ENCODE results near the gene PAX7.

The PAX7 gene

DNA sequence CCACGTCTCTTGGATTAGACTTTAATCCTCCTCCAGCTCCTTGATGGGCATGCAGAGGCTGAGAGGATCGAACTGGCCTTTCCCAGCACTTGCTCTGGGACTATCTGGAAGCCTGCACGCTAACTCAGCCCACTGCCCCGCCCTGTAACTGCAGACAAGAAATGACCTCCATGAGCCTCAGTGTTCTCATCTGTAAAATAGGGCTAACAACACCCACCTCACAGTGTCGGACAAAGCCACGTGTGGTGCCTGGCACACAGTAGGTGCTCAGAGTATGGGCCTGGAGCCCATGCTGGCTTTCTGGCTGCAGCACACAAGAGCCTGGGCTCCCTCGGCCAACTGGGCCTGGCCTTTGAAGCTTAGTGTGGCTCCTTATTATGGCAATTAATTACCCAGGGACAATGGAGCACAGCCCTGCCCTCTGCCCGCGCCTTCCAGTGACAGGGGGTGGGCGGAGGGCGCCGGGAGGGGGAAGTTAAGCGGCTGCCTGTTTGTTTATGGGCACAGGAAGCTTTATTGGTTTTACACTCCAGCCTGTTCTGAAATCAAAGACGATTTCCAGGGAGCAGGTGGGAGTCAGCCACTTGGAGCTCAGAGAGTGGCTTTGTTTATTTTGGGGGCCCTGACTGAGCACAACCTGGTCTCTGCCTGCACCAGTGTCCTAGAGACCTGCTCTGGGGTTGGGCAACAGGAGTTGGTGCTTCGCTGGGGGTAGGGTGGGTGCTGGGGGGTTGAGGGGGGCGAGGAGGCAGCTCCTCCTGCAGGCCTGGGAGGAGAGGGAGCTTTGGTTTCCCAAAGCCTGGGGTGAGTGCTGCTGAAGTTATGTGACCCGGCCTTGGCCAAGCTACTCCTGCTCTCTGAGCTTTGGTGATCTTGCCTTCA is 31.0 kb downstream of the PAX7 start:
- Histone ChIP-seq H4K20me1 (ENCODE audit: low read depth, low read length) (no peaks in the 10 kb centered on the region), H3K79me2 (ENCODE audit: insufficient read depth, low read length) (no peaks in the 10 kb centered on the region), H3K9ac (ENCODE audit: low read length) (no peak overlapping the region), H3K36me3 (ENCODE audit: low read length) (no peaks in the 10 kb centered on the region), H3K4me2 (ENCODE audit: low read depth, low read length, poor library complexity, severe bottlenecking) (no peak overlapping the region), H3K27me3 (ENCODE audit: low read length) (no peaks in the 10 kb centered on the region), H2AFZ (ENCODE audit: low read depth, low read length, severe bottlenecking) (no peak overlapping the region), H3F3A (ENCODE audit: insufficient read depth) (no peaks in the 10 kb centered on the region), H3K27ac (ENCODE audit: low read depth, low read length) (no peak overlapping the region), H3K9me3 (ENCODE audit: insufficient read depth, low read length) (no peaks in the 10 kb centered on the region), H3K4me3 (ENCODE audit: insufficient read depth, low read length, poor library complexity, severe bottlenecking) (no peak overlapping the region), H3K9me2 (replicated peaks; ENCODE audit: insufficient read depth, low read length) (no peaks in the 10 kb centered on the region)
- TF ChIP-seq, protein P1, sequence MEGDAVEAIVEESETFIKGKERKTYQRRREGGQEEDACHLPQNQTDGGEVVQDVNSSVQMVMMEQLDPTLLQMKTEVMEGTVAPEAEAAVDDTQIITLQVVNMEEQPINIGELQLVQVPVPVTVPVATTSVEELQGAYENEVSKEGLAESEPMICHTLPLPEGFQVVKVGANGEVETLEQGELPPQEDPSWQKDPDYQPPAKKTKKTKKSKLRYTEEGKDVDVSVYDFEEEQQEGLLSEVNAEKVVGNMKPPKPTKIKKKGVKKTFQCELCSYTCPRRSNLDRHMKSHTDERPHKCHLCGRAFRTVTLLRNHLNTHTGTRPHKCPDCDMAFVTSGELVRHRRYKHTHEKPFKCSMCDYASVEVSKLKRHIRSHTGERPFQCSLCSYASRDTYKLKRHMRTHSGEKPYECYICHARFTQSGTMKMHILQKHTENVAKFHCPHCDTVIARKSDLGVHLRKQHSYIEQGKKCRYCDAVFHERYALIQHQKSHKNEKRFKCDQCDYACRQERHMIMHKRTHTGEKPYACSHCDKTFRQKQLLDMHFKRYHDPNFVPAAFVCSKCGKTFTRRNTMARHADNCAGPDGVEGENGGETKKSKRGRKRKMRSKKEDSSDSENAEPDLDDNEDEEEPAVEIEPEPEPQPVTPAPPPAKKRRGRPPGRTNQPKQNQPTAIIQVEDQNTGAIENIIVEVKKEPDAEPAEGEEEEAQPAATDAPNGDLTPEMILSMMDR (IDR thresholded peaks at IDR 0.05; ENCODE audit: insufficient read depth, low read length, poor library complexity, severe bottlenecking), result no peak
- no peak for TF ChIP-seq EZH2phosphoT487 (conservative IDR thresholded peaks at IDR 0.05; ENCODE audit: low read length)

DNA sequence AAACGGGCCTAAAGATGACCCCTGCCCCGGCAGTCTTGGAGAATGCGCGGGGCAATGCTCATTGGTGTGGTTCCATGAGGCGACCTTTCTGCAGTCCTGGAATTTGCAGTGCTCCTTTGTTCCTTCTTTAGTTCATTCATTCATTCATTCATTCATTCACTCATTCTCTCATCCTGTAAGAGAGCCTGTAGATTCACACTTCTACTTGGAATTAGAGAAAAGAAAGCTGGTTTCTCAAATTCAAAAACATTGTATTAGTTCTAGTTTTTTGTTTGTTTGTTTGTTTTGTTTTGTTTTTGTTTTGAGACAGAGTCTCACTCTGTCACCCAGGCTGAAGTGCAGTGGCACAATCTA is 31.6 kb downstream of the PAX7 start:
- Histone ChIP-seq H4K20me1 (ENCODE audit: low read depth, low read length) (no peaks in the 10 kb centered on the region), H3K4me2 (ENCODE audit: low read depth, low read length, poor library complexity, severe bottlenecking) (no peak overlapping the region), H3K36me3 (ENCODE audit: low read length) (no peaks in the 10 kb centered on the region), H2AFZ (ENCODE audit: low read depth, low read length, severe bottlenecking) (no peak overlapping the region), H3K4me3 (ENCODE audit: insufficient read depth, low read length, poor library complexity, severe bottlenecking) (no peak overlapping the region), H3K9ac (ENCODE audit: low read length) (no peak overlapping the region), H3K27ac (ENCODE audit: low read depth, low read length) (no peak overlapping the region), H3K27me3 (ENCODE audit: low read length) (no peaks in the 10 kb centered on the region), H3F3A (ENCODE audit: insufficient read depth) (no peaks in the 10 kb centered on the region), H3K79me2 (ENCODE audit: insufficient read depth, low read length) (no peaks in the 10 kb centered on the region), H3K9me2 (replicated peaks; ENCODE audit: insufficient read depth, low read length) (no peaks in the 10 kb centered on the region), H3K9me3 (ENCODE audit: insufficient read depth, low read length) (no peaks in the 10 kb centered on the region)
- TF ChIP-seq EZH2phosphoT487 (conservative IDR thresholded peaks at IDR 0.05; ENCODE audit: low read length), result no peak
- TF ChIP-seq, protein P1 (IDR thresholded peaks at IDR 0.05; ENCODE audit: insufficient read depth, low read length, poor library complexity, severe bottlenecking), result no peak

DNA sequence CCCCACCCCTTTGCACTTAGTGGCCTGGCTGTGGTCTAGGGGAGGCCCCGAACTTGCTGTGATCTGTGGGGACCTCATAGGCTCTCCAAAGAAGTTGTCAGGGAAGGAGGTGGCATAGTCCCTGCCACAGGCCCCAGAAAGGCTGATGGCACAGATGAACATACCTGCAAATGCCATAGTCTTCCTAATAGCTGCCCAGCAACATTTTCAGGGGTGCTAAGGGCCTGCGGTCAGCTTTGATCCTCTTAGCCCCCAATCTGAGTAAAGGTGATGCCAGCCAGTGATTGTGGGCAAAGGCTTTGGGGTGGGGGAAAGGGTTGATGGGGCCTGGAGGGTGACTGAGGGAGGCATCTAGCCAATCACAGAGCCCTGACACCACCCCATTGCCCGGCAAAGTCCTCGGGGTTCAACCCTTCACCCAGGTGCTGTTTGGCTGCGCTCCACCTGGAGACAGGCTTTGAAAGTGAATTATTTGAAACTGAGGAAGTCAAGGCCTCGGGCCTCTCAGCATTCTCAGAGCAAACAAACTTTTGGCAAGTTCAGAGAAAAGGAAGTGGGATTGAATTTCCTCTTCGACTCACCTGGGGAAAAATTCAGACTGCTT is 35.8 kb downstream of the PAX7 start:
- Histone ChIP-seq H2AFZ (ENCODE audit: low read depth, low read length, severe bottlenecking) (no peak overlapping the region), H3K27ac (ENCODE audit: low read depth, low read length) (no peak overlapping the region), H3K36me3 (ENCODE audit: low read length) (no peaks in the 10 kb centered on the region), H3F3A (ENCODE audit: insufficient read depth) (no peaks in the 10 kb centered on the region), H3K4me2 (ENCODE audit: low read depth, low read length, poor library complexity, severe bottlenecking) (no peak overlapping the region), H3K9ac (ENCODE audit: low read length) (no peak overlapping the region), H3K79me2 (ENCODE audit: insufficient read depth, low read length) (no peaks in the 10 kb centered on the region), H3K4me3 (ENCODE audit: insufficient read depth, low read length, poor library complexity, severe bottlenecking) (no peak overlapping the region), H3K27me3 (ENCODE audit: low read length) (no peaks in the 10 kb centered on the region), H3K9me3 (ENCODE audit: insufficient read depth, low read length) (no peaks in the 10 kb centered on the region), H3K9me2 (replicated peaks; ENCODE audit: insufficient read depth, low read length) (no peaks in the 10 kb centered on the region), H4K20me1 (ENCODE audit: low read depth, low read length) (no peaks in the 10 kb centered on the region)
- TF ChIP-seq, protein P1 (IDR thresholded peaks at IDR 0.05; ENCODE audit: insufficient read depth, low read length, poor library complexity, severe bottlenecking), result no peak
- no peak for TF ChIP-seq EZH2phosphoT487 (conservative IDR thresholded peaks at IDR 0.05; ENCODE audit: low read length)
